Stomach (tissue), 9 donors: Measurements from ENCODE around the gene MCTP1. TPM values are rescaled to one million over a fixed set of nuclear protein-coding genes. Genes with fewer than 3 reads are reported as not detected.

Source experiments
- DNase-seq, 2 donors: peaks; one replicate each; pipeline versions ENCODE4 v3.0.0 to v3.0.0-alpha.2; 2013 to 2019
- H3K27ac ChIP-seq, 5 donors: fragments of 200-600 bp in 4 of 5; sonication (generic) in 4 of 5; one replicate each; pipeline ENCODE4 v1.5.1; 2013 to 2019; ENCODE audit warnings: mild to moderate bottlenecking in 1 of 5, moderate library complexity in 1 of 5
- H3K27me3 ChIP-seq, 3 donors: fragments of 200-600 bp; sonication (generic); one replicate each; pipeline ENCODE4 v1.5.1; 2017 to 2019; ENCODE audit warnings: mixed run types in 1 of 3
- H3K36me3 ChIP-seq, 4 donors: fragments of 200-600 bp; sonication (generic); 1 replicate in 3 of 4; 2 replicates in 1 of 4; pipeline ENCODE4 v1.5.1; 2016 to 2019
- H3K4me1 ChIP-seq, 4 donors: fragments of 200-600 bp; sonication (generic); one replicate each; pipeline ENCODE4 v1.5.1; 2016 to 2019
- H3K4me3 ChIP-seq, 4 donors: fragments of 200-600 bp; sonication (generic) in 3 of 4; one replicate each; pipeline ENCODE4 v1.5.1; 2016 to 2019; ENCODE audit warnings: mild to moderate bottlenecking in 1 of 4
- H3K9me3 ChIP-seq, 4 donors: fragments of 200-600 bp; sonication (generic); one replicate each; pipeline ENCODE4 v1.5.1; 2016 to 2019
- CTCF ChIP-seq, 7 experiments: fragments of 450-650 bp in 4 of 7; fragments of 200-600 bp in 3 of 7; sonication (generic) in 3 of 7; IDR thresholded peaks; one replicate each; pipeline ENCODE4 v1.5.1; 2016 to 2019; ENCODE audit warnings: antibody characterized with exemption in 7 of 7, control low read depth in 2 of 7, mild to moderate bottlenecking in 1 of 7
- EP300 ChIP-seq: sonication (generic); formaldehyde crosslinking; IDR thresholded peaks from one replicate; pipeline ENCODE4 v1.6.1; 2017; ENCODE audit warnings: antibody characterized with exemption
- POLR2A ChIP-seq, 4 donors: fragments of 450-650 bp; IDR thresholded peaks; one replicate each; pipeline ENCODE4 v1.6.1; 2016; ENCODE audit warnings: antibody characterized with exemption in 4 of 4, control low read depth in 2 of 4, mild to moderate bottlenecking in 1 of 4, moderate library complexity in 1 of 4
- POLR2AphosphoS5 ChIP-seq, 3 donors: sonication (generic); formaldehyde crosslinking; IDR thresholded peaks; one replicate each; pipeline ENCODE4 v1.6.1; 2016; ENCODE audit warnings: antibody characterized with exemption in 3 of 3
- WGBS, 5 donors: extraction: QIAGEN DNeasy Blood & Tissue Kit in 3 of 5; methylation state at CpG; one replicate each; pipeline versions ENCODE4 v1.1.5 to v1.1.7; 2013 to 2018; 5-methylcytosine and 5-hydroxymethylcytosine counted together
- intact Hi-C: fragments of 100-400 bp; cut with DNase I; formaldehyde crosslinking; loops from one replicate; pipeline ENCODE4 v1.15.1; 2023; ENCODE audit warnings: low total_unique reads
- polyA plus RNA-seq, 3 donors: library from polyadenylated mRNA; stranded (reverse); fragments of 200-250 nt; gene quantifications; one replicate each; pipeline ENCODE4 v1.2.3, GENCODE V29; 2013
- total RNA-seq, 5 donors: library from RNA; depleted of rRNA; stranded (reverse); fragments of >200 nt; gene quantifications; one replicate each; pipeline versions ENCODE4 v1.1.0 to v1.2.3, GENCODE V29; 2014 to 2016
- donor health status: healthy with polysubstance abuse.
- donor health status: Bipolar disorder and iron deficiency.
- donor health status: healthy.

Gene MCTP1
- total and polyA plus RNA-seq, 8 donors, result 1.4 to 47.9 (median 11.3) TPM

- DNase-seq, result peak in 1 of 2 donors; percentile 40
- Histone ChIP-seq H3K9me3 (no peaks in the 10 kb centered on the region), H3K36me3 (peaks cover 0 to 15% (median 14%) of the 10 kb centered on the region in 4 donors), H3K27me3 (no peaks in the 10 kb centered on the region), H3K4me1 (peaks cover 0 to 8% (median 2%) of the 10 kb centered on the region in 4 donors), H3K27ac (no peak overlapping the region), H3K4me3 (no peak overlapping the region)
- 44 to 60% (median 49%) methylated on average over 4 of the region's 4 CpGs for WGBS, 5 donors
- intact Hi-C loops, result no loop called here
- TF ChIP-seq POLR2AphosphoS5 (IDR thresholded peaks at IDR 0.05) (no peak), POLR2A (IDR thresholded peaks at IDR 0.05) (no peak), CTCF (IDR thresholded peaks at IDR 0.05) (no peak), EP300 (no peak)
Measured at GRCh38 chr5:94691949-94692348, 592.9 kb downstream of the MCTP1 start.

GRCh38 chr5:94691291-94691690, 593.6 kb downstream of the MCTP1 start:
- no peak for DNase-seq
- H3K4me3 ChIP-seq, result no peak overlapping the region
- no peak overlapping the region for H3K27ac ChIP-seq
- TF ChIP-seq EP300, result no peak
- no peak for TF ChIP-seq POLR2A (IDR thresholded peaks at IDR 0.05)
- no peak for TF ChIP-seq POLR2AphosphoS5 (IDR thresholded peaks at IDR 0.05)
- TF ChIP-seq CTCF (IDR thresholded peaks at IDR 0.05), result no peak
- intact Hi-C loops, result no loop called here
- peaks cover 0 to 8% (median 2%) of the 10 kb centered on the region in 4 donors for H3K4me1 ChIP-seq
- WGBS, 5 donors, result 88 to 94% (median 89%) methylated on average over 1 of the region's 1 CpG
- H3K9me3 ChIP-seq, result no peaks in the 10 kb centered on the region
- no peaks in the 10 kb centered on the region for H3K27me3 ChIP-seq
- peaks cover 0 to 21% (median 20%) of the 10 kb centered on the region in 4 donors for H3K36me3 ChIP-seq

GRCh38 chr5:94690778-94691177, 594.1 kb downstream of the MCTP1 start:
- TF ChIP-seq POLR2A (IDR thresholded peaks at IDR 0.05) (no peak), EP300 (no peak), CTCF (IDR thresholded peaks at IDR 0.05) (no peak), POLR2AphosphoS5 (IDR thresholded peaks at IDR 0.05) (no peak)
- WGBS, 5 donors, result 59 to 72% (median 69%) methylated on average over 2 of the region's 2 CpGs
- no peak overlapping the region for H3K4me3 ChIP-seq
- H3K27me3 ChIP-seq, result no peaks in the 10 kb centered on the region
- peaks cover 0 to 21% (median 20%) of the 10 kb centered on the region in 4 donors for H3K36me3 ChIP-seq
- DNase-seq, result peak in 1 of 2 donors; percentile 51
- no peak overlapping the region for H3K27ac ChIP-seq
- intact Hi-C loops, result no loop called here
- H3K4me1 ChIP-seq, result peaks cover 0 to 8% (median 2%) of the 10 kb centered on the region in 4 donors
- H3K9me3 ChIP-seq, result no peaks in the 10 kb centered on the region

- H3K27ac ChIP-seq, result no peak overlapping the region
- no peak overlapping the region for H3K4me3 ChIP-seq
- TF ChIP-seq EP300, result no peak
- TF ChIP-seq POLR2AphosphoS5 (IDR thresholded peaks at IDR 0.05), result no peak
- TF ChIP-seq POLR2A (IDR thresholded peaks at IDR 0.05), result no peak
- no peak for TF ChIP-seq CTCF (IDR thresholded peaks at IDR 0.05)
- peak in 1 of 2 donors; percentile 24 for DNase-seq
- H3K27me3 ChIP-seq, result no peaks in the 10 kb centered on the region
- H3K9me3 ChIP-seq, result no peaks in the 10 kb centered on the region
- H3K36me3 ChIP-seq, result peaks cover 0 to 21% (median 17%) of the 10 kb centered on the region in 4 donors
- intact Hi-C loops, result no loop called here
- peaks cover 0 to 8% (median 2%) of the 10 kb centered on the region in 4 donors for H3K4me1 ChIP-seq
Measured at GRCh38 chr5:94689908-94690307, 595.0 kb downstream of the MCTP1 start.
